ENCODE data around the gene GRIK3. TPM values are rescaled to one million over a fixed set of nuclear protein-coding genes. Genes with fewer than 3 reads are reported as not detected.

Gene GRIK3
- total and polyA plus RNA-seq, 4 donors = 0.03 to 0.08 (median 0.05) TPM; not detected in 1

DNA sequence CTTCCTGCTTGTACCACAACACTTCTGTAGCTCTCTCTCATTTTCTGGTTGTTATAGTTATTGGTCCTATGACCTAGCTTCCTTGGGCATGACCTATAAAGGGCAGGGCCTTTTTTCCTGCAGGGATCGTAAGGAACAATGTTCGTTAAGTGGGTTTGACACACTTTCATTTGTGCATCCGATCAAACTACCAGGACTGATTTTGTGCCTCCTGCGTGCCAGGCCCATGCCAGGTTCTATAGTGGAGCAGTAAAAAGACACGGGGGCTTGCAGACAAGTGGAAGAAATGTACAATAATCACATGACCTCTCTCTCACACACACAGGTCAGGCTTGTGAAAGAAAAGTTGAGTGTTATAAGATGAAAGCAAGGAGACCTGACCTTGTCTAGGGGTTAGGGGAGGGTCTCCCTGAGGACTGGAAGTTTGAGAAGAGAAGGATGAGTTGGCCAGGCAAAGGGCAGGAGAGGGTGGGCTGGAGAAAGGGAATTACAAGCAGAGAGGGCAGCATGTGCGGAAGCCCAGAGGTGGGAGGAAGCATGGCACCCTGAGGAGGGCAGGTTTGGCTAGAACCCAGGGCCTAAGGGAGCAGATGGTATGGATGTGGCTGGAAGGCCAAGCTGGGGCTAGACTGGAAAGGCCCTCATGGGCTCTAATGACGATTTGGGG lies 145.4 kb downstream of the GRIK3 start (continued):
- TF ChIP-seq CTCF (IDR thresholded peaks at IDR 0.05; ENCODE audit: low read depth, low read length, missing input control) = no peak

GRCh38 chr1:36885540-36886357 lies 148.6 kb downstream of the GRIK3 start:
- 65% methylated on average over 7 of the region's 7 CpGs for WGBS
- Histone ChIP-seq H3K4me3 (ENCODE audit: low read depth in 1 of 3, low read length in 3 of 3) (no peak overlapping the region), H3K9ac (ENCODE audit: low read depth in 1 of 2, low read length in 2 of 2) (no peak overlapping the region), H3K4me1 (ENCODE audit: control insufficient read depth in 4 of 4, insufficient read depth in 4 of 4, low read length in 3 of 4) (no peaks in the 10 kb centered on the region), H3K9me3 (ENCODE audit: control insufficient read depth in 4 of 4, low read length in 3 of 4) (no peaks in the 10 kb centered on the region), H3K27me3 (ENCODE audit: control insufficient read depth in 4 of 4, insufficient read depth in 4 of 4, low read length in 3 of 4) (peaks cover 0 to 5% (median 0%) of the 10 kb centered on the region in 4 donors), H3K27ac (ENCODE audit: low read depth in 1 of 2, low read length in 2 of 2) (no peak overlapping the region), H3K36me3 (ENCODE audit: control insufficient read depth in 4 of 4, insufficient read depth in 3 of 4, low read depth in 1 of 4, low read length in 3 of 4) (no peaks in the 10 kb centered on the region)
- TF ChIP-seq EGR1 (IDR thresholded peaks at IDR 0.05; ENCODE audit: low read depth in 2 of 2) = no peak
- no peak for TF ChIP-seq RXRA (IDR thresholded peaks at IDR 0.05)
- TF ChIP-seq YY1 (IDR thresholded peaks at IDR 0.05) = no peak
- TF ChIP-seq HNF4G (IDR thresholded peaks at IDR 0.05) = no peak
- TF ChIP-seq CTCF (IDR thresholded peaks at IDR 0.05; ENCODE audit: low read depth, low read length, missing input control) = no peak
- no peak for TF ChIP-seq FOXA1 (IDR thresholded peaks at IDR 0.05)
- TF ChIP-seq, protein P1, sequence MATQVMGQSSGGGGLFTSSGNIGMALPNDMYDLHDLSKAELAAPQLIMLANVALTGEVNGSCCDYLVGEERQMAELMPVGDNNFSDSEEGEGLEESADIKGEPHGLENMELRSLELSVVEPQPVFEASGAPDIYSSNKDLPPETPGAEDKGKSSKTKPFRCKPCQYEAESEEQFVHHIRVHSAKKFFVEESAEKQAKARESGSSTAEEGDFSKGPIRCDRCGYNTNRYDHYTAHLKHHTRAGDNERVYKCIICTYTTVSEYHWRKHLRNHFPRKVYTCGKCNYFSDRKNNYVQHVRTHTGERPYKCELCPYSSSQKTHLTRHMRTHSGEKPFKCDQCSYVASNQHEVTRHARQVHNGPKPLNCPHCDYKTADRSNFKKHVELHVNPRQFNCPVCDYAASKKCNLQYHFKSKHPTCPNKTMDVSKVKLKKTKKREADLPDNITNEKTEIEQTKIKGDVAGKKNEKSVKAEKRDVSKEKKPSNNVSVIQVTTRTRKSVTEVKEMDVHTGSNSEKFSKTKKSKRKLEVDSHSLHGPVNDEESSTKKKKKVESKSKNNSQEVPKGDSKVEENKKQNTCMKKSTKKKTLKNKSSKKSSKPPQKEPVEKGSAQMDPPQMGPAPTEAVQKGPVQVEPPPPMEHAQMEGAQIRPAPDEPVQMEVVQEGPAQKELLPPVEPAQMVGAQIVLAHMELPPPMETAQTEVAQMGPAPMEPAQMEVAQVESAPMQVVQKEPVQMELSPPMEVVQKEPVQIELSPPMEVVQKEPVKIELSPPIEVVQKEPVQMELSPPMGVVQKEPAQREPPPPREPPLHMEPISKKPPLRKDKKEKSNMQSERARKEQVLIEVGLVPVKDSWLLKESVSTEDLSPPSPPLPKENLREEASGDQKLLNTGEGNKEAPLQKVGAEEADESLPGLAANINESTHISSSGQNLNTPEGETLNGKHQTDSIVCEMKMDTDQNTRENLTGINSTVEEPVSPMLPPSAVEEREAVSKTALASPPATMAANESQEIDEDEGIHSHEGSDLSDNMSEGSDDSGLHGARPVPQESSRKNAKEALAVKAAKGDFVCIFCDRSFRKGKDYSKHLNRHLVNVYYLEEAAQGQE (IDR thresholded peaks at IDR 0.05) = no peak
- no peak for TF ChIP-seq FOXA2 (IDR thresholded peaks at IDR 0.05)
- no peak for TF ChIP-seq GABPA (IDR thresholded peaks at IDR 0.05 in 1 of 2, conservative IDR thresholded peaks at IDR 0.05 in 1 of 2)
- TF ChIP-seq NR2F2 (IDR thresholded peaks at IDR 0.05) = no peak
- TF ChIP-seq, protein P2, sequence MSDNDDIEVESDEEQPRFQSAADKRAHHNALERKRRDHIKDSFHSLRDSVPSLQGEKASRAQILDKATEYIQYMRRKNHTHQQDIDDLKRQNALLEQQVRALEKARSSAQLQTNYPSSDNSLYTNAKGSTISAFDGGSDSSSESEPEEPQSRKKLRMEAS (IDR thresholded peaks at IDR 0.05) = no peak
- TF ChIP-seq HNF4A (conservative IDR thresholded peaks at IDR 0.05) = no peak
- TF ChIP-seq TAF1 (conservative IDR thresholded peaks at IDR 0.05) = no peak
- TF ChIP-seq RAD21 (IDR thresholded peaks at IDR 0.05) = no peak
- TF ChIP-seq ZBTB33 (IDR thresholded peaks at IDR 0.05) = no peak
- peak; percentile 19 for DNase-seq (ENCODE audit: low spot score)

All from liver (tissue), 9 donors.